ENCODE data around the gene STKLD1.

DNA sequence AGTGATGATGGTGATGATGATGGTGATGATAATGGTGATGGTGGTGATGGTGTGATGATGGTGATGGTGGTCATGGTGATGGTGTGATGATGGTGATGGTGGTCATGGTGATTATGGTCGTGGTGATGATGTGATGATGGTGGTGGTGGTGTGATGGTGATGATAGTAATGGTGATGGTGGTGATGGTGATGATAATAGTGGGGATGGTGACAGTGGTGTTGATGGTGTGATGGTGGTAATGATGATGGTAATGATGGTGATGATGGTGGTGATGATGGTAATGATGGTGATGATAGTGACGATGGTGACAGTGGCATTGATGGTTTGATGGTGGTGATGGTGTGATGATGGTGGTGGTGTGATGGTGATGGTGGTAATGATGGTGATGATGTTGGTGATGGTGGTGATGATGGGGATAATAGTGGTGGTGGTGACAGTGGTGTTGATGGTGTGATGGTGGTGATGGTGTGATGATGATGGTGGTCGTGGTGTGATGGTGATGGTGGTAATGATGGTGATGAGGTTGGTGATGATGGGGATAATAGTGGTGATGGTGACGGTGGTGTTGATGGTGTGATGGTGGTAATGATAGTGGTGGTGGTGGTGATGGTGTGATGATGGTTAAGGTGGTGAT, 6.5 kb downstream of the STKLD1 start:
- TF ChIP-seq, protein P1, sequence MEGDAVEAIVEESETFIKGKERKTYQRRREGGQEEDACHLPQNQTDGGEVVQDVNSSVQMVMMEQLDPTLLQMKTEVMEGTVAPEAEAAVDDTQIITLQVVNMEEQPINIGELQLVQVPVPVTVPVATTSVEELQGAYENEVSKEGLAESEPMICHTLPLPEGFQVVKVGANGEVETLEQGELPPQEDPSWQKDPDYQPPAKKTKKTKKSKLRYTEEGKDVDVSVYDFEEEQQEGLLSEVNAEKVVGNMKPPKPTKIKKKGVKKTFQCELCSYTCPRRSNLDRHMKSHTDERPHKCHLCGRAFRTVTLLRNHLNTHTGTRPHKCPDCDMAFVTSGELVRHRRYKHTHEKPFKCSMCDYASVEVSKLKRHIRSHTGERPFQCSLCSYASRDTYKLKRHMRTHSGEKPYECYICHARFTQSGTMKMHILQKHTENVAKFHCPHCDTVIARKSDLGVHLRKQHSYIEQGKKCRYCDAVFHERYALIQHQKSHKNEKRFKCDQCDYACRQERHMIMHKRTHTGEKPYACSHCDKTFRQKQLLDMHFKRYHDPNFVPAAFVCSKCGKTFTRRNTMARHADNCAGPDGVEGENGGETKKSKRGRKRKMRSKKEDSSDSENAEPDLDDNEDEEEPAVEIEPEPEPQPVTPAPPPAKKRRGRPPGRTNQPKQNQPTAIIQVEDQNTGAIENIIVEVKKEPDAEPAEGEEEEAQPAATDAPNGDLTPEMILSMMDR (IDR thresholded peaks at IDR 0.05) = no peak
- TF ChIP-seq POLR2A (IDR thresholded peaks at IDR 0.05) = no peak

Measured in esophagus squamous epithelium (tissue), 4 donors.